ENCODE data around the gene ZNF445.

- TF ChIP-seq TOX (CRISPR knock-in tag; IDR thresholded peaks at IDR 0.05; ENCODE audit: borderline replicate concordance) (no peak), GLIS3 (CRISPR knock-in tag; IDR thresholded peaks at IDR 0.05) (no peak), ZFP3 (CRISPR knock-in tag; IDR thresholded peaks at IDR 0.05) (no peak), SNAI2 (CRISPR knock-in tag; IDR thresholded peaks at IDR 0.05) (no peak), ZNF8 (CRISPR knock-in tag; IDR thresholded peaks at IDR 0.05) (no peak), BACH2 (CRISPR knock-in tag; IDR thresholded peaks at IDR 0.05; ENCODE audit: borderline replicate concordance) (no peak), TCF4 (CRISPR knock-in tag; IDR thresholded peaks at IDR 0.05; ENCODE audit: borderline replicate concordance) (no peak)
- TF ChIP-seq, protein P1, sequence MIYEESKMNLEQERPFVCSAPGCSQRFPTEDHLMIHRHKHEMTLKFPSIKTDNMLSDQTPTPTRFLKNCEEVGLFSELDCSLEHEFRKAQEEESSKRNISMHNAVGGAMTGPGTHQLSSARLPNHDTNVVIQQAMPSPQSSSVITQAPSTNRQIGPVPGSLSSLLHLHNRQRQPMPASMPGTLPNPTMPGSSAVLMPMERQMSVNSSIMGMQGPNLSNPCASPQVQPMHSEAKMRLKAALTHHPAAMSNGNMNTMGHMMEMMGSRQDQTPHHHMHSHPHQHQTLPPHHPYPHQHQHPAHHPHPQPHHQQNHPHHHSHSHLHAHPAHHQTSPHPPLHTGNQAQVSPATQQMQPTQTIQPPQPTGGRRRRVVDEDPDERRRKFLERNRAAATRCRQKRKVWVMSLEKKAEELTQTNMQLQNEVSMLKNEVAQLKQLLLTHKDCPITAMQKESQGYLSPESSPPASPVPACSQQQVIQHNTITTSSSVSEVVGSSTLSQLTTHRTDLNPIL (CRISPR knock-in tag; IDR thresholded peaks at IDR 0.05; ENCODE audit: low read depth) = no peak
- TF ChIP-seq, protein P2, sequence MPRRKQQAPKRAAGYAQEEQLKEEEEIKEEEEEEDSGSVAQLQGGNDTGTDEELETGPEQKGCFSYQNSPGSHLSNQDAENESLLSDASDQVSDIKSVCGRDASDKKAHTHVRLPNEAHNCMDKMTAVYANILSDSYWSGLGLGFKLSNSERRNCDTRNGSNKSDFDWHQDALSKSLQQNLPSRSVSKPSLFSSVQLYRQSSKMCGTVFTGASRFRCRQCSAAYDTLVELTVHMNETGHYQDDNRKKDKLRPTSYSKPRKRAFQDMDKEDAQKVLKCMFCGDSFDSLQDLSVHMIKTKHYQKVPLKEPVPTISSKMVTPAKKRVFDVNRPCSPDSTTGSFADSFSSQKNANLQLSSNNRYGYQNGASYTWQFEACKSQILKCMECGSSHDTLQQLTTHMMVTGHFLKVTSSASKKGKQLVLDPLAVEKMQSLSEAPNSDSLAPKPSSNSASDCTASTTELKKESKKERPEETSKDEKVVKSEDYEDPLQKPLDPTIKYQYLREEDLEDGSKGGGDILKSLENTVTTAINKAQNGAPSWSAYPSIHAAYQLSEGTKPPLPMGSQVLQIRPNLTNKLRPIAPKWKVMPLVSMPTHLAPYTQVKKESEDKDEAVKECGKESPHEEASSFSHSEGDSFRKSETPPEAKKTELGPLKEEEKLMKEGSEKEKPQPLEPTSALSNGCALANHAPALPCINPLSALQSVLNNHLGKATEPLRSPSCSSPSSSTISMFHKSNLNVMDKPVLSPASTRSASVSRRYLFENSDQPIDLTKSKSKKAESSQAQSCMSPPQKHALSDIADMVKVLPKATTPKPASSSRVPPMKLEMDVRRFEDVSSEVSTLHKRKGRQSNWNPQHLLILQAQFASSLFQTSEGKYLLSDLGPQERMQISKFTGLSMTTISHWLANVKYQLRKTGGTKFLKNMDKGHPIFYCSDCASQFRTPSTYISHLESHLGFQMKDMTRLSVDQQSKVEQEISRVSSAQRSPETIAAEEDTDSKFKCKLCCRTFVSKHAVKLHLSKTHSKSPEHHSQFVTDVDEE (CRISPR knock-in tag; IDR thresholded peaks at IDR 0.05) = no peak
- TF ChIP-seq, protein P3, sequence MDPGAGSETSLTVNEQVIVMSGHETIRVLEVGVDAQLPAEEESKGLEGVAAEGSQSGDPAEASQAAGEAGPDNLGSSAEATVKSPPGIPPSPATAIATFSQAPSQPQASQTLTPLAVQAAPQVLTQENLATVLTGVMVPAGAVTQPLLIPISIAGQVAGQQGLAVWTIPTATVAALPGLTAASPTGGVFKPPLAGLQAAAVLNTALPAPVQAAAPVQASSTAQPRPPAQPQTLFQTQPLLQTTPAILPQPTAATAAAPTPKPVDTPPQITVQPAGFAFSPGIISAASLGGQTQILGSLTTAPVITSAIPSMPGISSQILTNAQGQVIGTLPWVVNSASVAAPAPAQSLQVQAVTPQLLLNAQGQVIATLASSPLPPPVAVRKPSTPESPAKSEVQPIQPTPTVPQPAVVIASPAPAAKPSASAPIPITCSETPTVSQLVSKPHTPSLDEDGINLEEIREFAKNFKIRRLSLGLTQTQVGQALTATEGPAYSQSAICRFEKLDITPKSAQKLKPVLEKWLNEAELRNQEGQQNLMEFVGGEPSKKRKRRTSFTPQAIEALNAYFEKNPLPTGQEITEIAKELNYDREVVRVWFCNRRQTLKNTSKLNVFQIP (CRISPR knock-in tag; IDR thresholded peaks at IDR 0.05; ENCODE audit: borderline replicate concordance, low read depth) = no peak
Measured at GRCh38 chr3:44504566-44504965, 27.1 kb upstream of the ZNF445 start.
